Measurements from ENCODE around the gene B4GALT1.
"Not testable (repeated sequence)": the region's sequence is repeated elsewhere in the genome, so short reads cannot be mapped to it uniquely, and the experiment has no call there.

Gene B4GALT1

GRCh38 chr9:33101104-33101951 lies 65.8 kb downstream of the B4GALT1 start:
- Histone ChIP-seq H3K9ac (ENCODE audit: low read depth, low read length) (peak overlapping the region; percentile 27), H3K27me3 (ENCODE audit: control insufficient read depth, insufficient read depth, low read length) (no peaks in the 10 kb centered on the region), H3K36me3 (ENCODE audit: insufficient read depth, low read length) (no peaks in the 10 kb centered on the region), H3K4me3 (ENCODE audit: low read length) (no peak overlapping the region), H3K4me2 (ENCODE audit: low read length) (peak overlapping the region; percentile 13), H3K4me1 (ENCODE audit: control insufficient read depth, insufficient read depth, low read length) (peaks cover 45% of the 10 kb centered on the region), H3K9me3 (replicated peaks; ENCODE audit: low read length) (no peaks in the 10 kb centered on the region)

GRCh38 chr9:33099754-33100153 lies 67.4 kb downstream of the B4GALT1 start:
- Histone ChIP-seq H3K9me3 (replicated peaks; ENCODE audit: low read length) (no peaks in the 10 kb centered on the region), H3K9ac (ENCODE audit: low read depth, low read length) (no peak overlapping the region), H3K4me2 (ENCODE audit: low read length) (no peak overlapping the region), H3K4me1 (ENCODE audit: control insufficient read depth, insufficient read depth, low read length) (peaks cover 34% of the 10 kb centered on the region), H3K36me3 (ENCODE audit: insufficient read depth, low read length) (no peaks in the 10 kb centered on the region), H3K27me3 (ENCODE audit: control insufficient read depth, insufficient read depth, low read length) (no peaks in the 10 kb centered on the region), H3K4me3 (ENCODE audit: low read length) (no peak overlapping the region)

- Histone ChIP-seq H3K9me3 (replicated peaks; ENCODE audit: low read length) (no peaks in the 10 kb centered on the region), H3K9ac (ENCODE audit: low read depth, low read length) (no peak overlapping the region), H3K27me3 (ENCODE audit: control insufficient read depth, insufficient read depth, low read length) (no peaks in the 10 kb centered on the region), H3K4me3 (ENCODE audit: low read length) (no peak overlapping the region), H3K4me1 (ENCODE audit: control insufficient read depth, insufficient read depth, low read length) (peaks cover 17% of the 10 kb centered on the region), H3K36me3 (ENCODE audit: insufficient read depth, low read length) (no peaks in the 10 kb centered on the region), H3K4me2 (ENCODE audit: low read length) (no peak overlapping the region)
These were observed 69.9 kb downstream of the B4GALT1 start for GRCh38 chr9:33097192-33097591.

GRCh38 chr9:33092634-33093033 lies 74.5 kb downstream of the B4GALT1 start:
- Histone ChIP-seq H3K9ac (ENCODE audit: low read depth, low read length) (no peak overlapping the region), H3K4me3 (ENCODE audit: low read length) (no peak overlapping the region), H3K9me3 (replicated peaks; ENCODE audit: low read length) (no peaks in the 10 kb centered on the region)

GRCh38 chr9:33085672-33086071 lies 81.5 kb downstream of the B4GALT1 start:
- H3K4me3 ChIP-seq (ENCODE audit: low read length); H3K27me3 ChIP-seq (ENCODE audit: control insufficient read depth, insufficient read depth, low read length); H3K4me1 ChIP-seq (ENCODE audit: control insufficient read depth, insufficient read depth, low read length); H3K36me3 ChIP-seq (ENCODE audit: insufficient read depth, low read length); H3K4me2 ChIP-seq (ENCODE audit: low read length); H3K9ac ChIP-seq (ENCODE audit: low read depth, low read length); H3K9me3 ChIP-seq (replicated peaks; ENCODE audit: low read length): not testable (repeated sequence)

More at GRCh38 chr9:33092634-33093033, 74.5 kb downstream of the B4GALT1 start:
- no peaks in the 10 kb centered on the region for H3K36me3 ChIP-seq (ENCODE audit: insufficient read depth, low read length)
- H3K27me3 ChIP-seq (ENCODE audit: control insufficient read depth, insufficient read depth, low read length) = no peaks in the 10 kb centered on the region
- H3K4me2 ChIP-seq (ENCODE audit: low read length) = no peak overlapping the region
- no peaks in the 10 kb centered on the region for H3K4me1 ChIP-seq (ENCODE audit: control insufficient read depth, insufficient read depth, low read length)

GRCh38 chr9:33082538-33083326 lies 84.4 kb downstream of the B4GALT1 start:
- Histone ChIP-seq H3K9ac (ENCODE audit: low read depth, low read length) (no peak overlapping the region), H3K27me3 (ENCODE audit: control insufficient read depth, insufficient read depth, low read length) (no peaks in the 10 kb centered on the region), H3K4me1 (ENCODE audit: control insufficient read depth, insufficient read depth, low read length) (peaks cover 11% of the 10 kb centered on the region), H3K36me3 (ENCODE audit: insufficient read depth, low read length) (no peaks in the 10 kb centered on the region), H3K4me3 (ENCODE audit: low read length) (no peak overlapping the region), H3K4me2 (ENCODE audit: low read length) (no peak overlapping the region), H3K9me3 (replicated peaks; ENCODE audit: low read length) (no peaks in the 10 kb centered on the region)

- Histone ChIP-seq H3K9me3 (replicated peaks; ENCODE audit: low read length) (no peaks in the 10 kb centered on the region), H3K9ac (ENCODE audit: low read depth, low read length) (no peak overlapping the region), H3K4me1 (ENCODE audit: control insufficient read depth, insufficient read depth, low read length) (peaks cover 11% of the 10 kb centered on the region), H3K27me3 (ENCODE audit: control insufficient read depth, insufficient read depth, low read length) (no peaks in the 10 kb centered on the region), H3K4me3 (ENCODE audit: low read length) (no peak overlapping the region), H3K4me2 (ENCODE audit: low read length) (no peak overlapping the region), H3K36me3 (ENCODE audit: insufficient read depth, low read length) (no peaks in the 10 kb centered on the region)
These were observed 85.0 kb downstream of the B4GALT1 start for GRCh38 chr9:33082128-33082527.

GRCh38 chr9:33081128-33081851 lies 85.8 kb downstream of the B4GALT1 start:
- H3K9ac ChIP-seq (ENCODE audit: low read depth, low read length) = peak overlapping the region; percentile 75
- H3K9me3 ChIP-seq (replicated peaks; ENCODE audit: low read length) = no peaks in the 10 kb centered on the region
- H3K36me3 ChIP-seq (ENCODE audit: insufficient read depth, low read length) = no peaks in the 10 kb centered on the region
- peak overlapping the region; percentile 78 for H3K4me2 ChIP-seq (ENCODE audit: low read length)
- peak overlapping the region; percentile 54 for H3K4me3 ChIP-seq (ENCODE audit: low read length)
- peaks cover 11% of the 10 kb centered on the region for H3K4me1 ChIP-seq (ENCODE audit: control insufficient read depth, insufficient read depth, low read length)
- no peaks in the 10 kb centered on the region for H3K27me3 ChIP-seq (ENCODE audit: control insufficient read depth, insufficient read depth, low read length)

GRCh38 chr9:33080534-33080933 lies 86.6 kb downstream of the B4GALT1 start:
- no peak overlapping the region for H3K4me3 ChIP-seq (ENCODE audit: low read length)
- no peaks in the 10 kb centered on the region for H3K27me3 ChIP-seq (ENCODE audit: control insufficient read depth, insufficient read depth, low read length)
- peak overlapping the region; percentile 75 for H3K9ac ChIP-seq (ENCODE audit: low read depth, low read length)
- H3K9me3 ChIP-seq (replicated peaks; ENCODE audit: low read length) = no peaks in the 10 kb centered on the region
- H3K4me2 ChIP-seq (ENCODE audit: low read length) = peak overlapping the region; percentile 78
- no peaks in the 10 kb centered on the region for H3K36me3 ChIP-seq (ENCODE audit: insufficient read depth, low read length)
- peaks cover 12% of the 10 kb centered on the region for H3K4me1 ChIP-seq (ENCODE audit: control insufficient read depth, insufficient read depth, low read length)

- Histone ChIP-seq H3K36me3 (ENCODE audit: insufficient read depth, low read length) (peaks cover 25% of the 10 kb centered on the region), H3K27me3 (ENCODE audit: control insufficient read depth, insufficient read depth, low read length) (no peaks in the 10 kb centered on the region), H3K4me2 (ENCODE audit: low read length) (peak within 1 kb of the TSS; percentile 89), H3K4me3 (ENCODE audit: low read length) (peak within 1 kb of the TSS; percentile 83), H3K4me1 (ENCODE audit: control insufficient read depth, insufficient read depth, low read length) (peaks cover 12% of the 10 kb centered on the region), H3K9me3 (replicated peaks; ENCODE audit: low read length) (no peaks in the 10 kb centered on the region), H3K9ac (ENCODE audit: low read depth, low read length) (peak within 1 kb of the TSS; percentile 93)
These were observed 90.8 kb downstream of the B4GALT1 start, which contains the start of gene SMU1 for GRCh38 chr9:33076046-33077004. Gene SMU1, minus strand, starts transcription at chr9:33076674. Its CDS starts 66 bp downstream, at chr9:33076608.
